SH-SY5Y (cell line): Measurements from ENCODE around the gene GTF2IRD1.

Source experiments
- GATA2 ChIP-seq: IDR thresholded peaks from 2 replicates; pipeline ENCODE4 v1.6.1; 2011; ENCODE audit warnings: mild to moderate bottlenecking, low read depth, low read length
- GATA3 ChIP-seq: IDR thresholded peaks from 2 replicates; pipeline ENCODE4 v1.6.1; 2011; ENCODE audit warnings: low read depth, mild to moderate bottlenecking, low read length, moderate library complexity

GRCh38 chr7:74615933-74616780, 162.5 kb downstream of the GTF2IRD1 start:
- TF ChIP-seq GATA2, result no peak
- TF ChIP-seq GATA3, result no peak
